ENCODE results near the gene KIAA1549. TPM values are rescaled to one million over a fixed set of nuclear protein-coding genes. Genes with fewer than 3 reads are reported as not detected.
A peak's percentile ranks its signal among the peaks of the same experiment; 100 is the strongest.
"Not testable (repeated sequence)": the region's sequence is repeated elsewhere in the genome, so short reads cannot be mapped to it uniquely, and the experiment has no call there.

The KIAA1549 gene
- total and polyA plus RNA-seq, 7 experiments from 2014 or later: 0.16 to 0.56 (median 0.25) TPM; not detected in 3

DNA sequence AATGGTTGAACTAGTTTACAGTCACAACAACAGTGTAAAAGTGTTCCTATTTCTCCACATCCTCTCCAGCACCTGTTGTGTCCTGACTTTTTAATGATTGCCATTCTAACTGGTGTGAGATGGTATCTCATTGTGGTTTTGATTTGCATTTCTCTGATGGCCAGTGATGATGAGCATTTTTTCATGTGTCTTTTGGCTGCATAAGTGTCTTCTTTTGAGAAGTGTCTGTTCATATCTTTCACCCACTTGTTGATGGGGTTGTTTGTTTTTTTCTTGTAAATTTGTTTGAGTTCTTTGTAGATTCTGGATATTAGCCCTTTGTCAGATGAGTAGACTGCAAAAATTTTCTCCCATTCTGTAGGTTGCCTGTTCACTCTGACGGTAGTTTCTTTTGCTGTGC is 40.6 kb downstream of the KIAA1549 start:
- H3K36me3 Mint-ChIP-seq; DNase-seq; H3K27me3 ChIP-seq (ENCODE audit: control insufficient read depth in 2 of 2, insufficient read depth in 2 of 2, low read length in 2 of 2); H3K9me3 Mint-ChIP-seq; H3K4me1 ChIP-seq (ENCODE audit: control insufficient read depth in 2 of 2, insufficient read depth in 2 of 2, low read length in 2 of 2); H3K27ac ChIP-seq (ENCODE audit: low read depth, low read length); ATAC-seq; H3K4me3 Mint-ChIP-seq; H3K36me3 ChIP-seq (ENCODE audit: control insufficient read depth in 2 of 3, insufficient read depth in 3 of 3, low read length in 3 of 3); H3K27ac Mint-ChIP-seq; H3K4me3 ChIP-seq (ENCODE audit: low read length); CTCF ChIA-PET; intact Hi-C loops (cut with micrococcal nuclease); H3K4me1 Mint-ChIP-seq; POLR2A ChIA-PET; H3K9me3 ChIP-seq (ENCODE audit: control insufficient read depth in 2 of 3, low read length in 3 of 3): not testable (repeated sequence)
- H3K27me3 Mint-ChIP-seq: peaks cover 0 to 14% (median 0%) of the 10 kb centered on the region in 5 donors

DNA sequence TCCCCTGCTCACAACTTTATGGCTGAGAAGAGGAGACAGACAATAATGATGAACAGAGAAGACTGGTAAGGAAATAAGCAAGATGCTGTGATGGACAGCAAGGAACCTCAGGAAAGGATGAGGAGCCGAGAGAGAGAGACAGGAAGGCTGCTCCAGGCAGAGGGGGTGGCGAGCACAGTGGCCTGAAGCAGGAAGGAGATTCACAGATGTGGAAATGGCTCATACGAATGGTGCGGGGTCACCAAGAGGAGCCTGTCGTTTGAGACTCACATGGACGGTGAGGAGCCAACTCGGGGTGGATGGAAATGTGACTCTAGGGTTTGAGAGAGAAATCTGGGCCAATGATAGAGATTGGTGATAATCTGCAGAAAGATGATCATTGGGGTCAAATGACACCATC is 43.7 kb downstream of the KIAA1549 start:
- intact Hi-C loops (cut with micrococcal nuclease): no loop called here
- H3K4me3 Mint-ChIP-seq: no peak overlapping the region
- no peaks in the 10 kb centered on the region for H3K9me3 Mint-ChIP-seq
- H3K36me3 Mint-ChIP-seq: peaks cover 0 to 3% (median 0%) of the 10 kb centered on the region in 5 donors
- H3K4me3 ChIP-seq (ENCODE audit: low read length): no peak overlapping the region
- ChIA-PET POLR2A (no interaction called here), CTCF (no interaction called here)
- H3K27me3 ChIP-seq (ENCODE audit: control insufficient read depth in 2 of 2, insufficient read depth in 2 of 2, low read length in 2 of 2): no peaks in the 10 kb centered on the region
- H3K27ac ChIP-seq (ENCODE audit: low read depth, low read length): no peak overlapping the region
- DNase-seq: no peak
- H3K27ac Mint-ChIP-seq: peak overlapping the region in 1 of 9 donors; percentile 13
- no peaks in the 10 kb centered on the region for H3K36me3 ChIP-seq (ENCODE audit: control insufficient read depth in 2 of 3, insufficient read depth in 3 of 3, low read length in 3 of 3)
- H3K9me3 ChIP-seq (ENCODE audit: control insufficient read depth in 2 of 3, low read length in 3 of 3): no peaks in the 10 kb centered on the region
- H3K27me3 Mint-ChIP-seq: peaks cover 0 to 21% (median 0%) of the 10 kb centered on the region in 5 donors
- peaks cover 0 to 3% (median 0%) of the 10 kb centered on the region in 7 donors for H3K4me1 Mint-ChIP-seq
- H3K4me1 ChIP-seq (ENCODE audit: control insufficient read depth in 2 of 2, insufficient read depth in 2 of 2, low read length in 2 of 2): no peaks in the 10 kb centered on the region
- ATAC-seq: no peak

DNA sequence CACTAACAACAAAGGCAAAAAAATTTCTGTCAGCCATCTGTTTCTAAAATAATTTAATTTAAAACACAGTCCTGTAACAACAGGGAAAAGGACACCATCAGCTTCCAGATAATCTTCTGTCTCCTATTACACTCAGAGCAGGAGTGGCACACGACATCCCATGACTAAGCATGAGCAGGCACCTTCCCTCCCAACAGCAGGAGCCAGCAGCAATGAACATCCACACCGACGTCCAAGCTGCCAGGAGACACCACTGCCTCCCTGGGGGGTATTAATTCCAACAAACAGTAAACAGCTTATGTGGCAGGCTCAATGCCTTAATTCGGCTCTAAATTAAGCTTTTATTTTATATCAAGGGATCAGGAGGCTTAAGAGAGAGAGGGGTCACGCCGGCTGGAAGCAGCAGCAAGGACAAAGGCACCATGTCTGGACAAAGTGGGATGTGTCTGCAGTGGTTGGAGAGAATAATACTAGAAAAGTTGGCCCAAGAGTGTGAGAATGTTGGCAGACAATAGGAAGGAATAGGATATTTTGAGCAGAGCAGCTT is 45.7 kb downstream of the KIAA1549 start:
- ATAC-seq: no peak
- Mint-ChIP-seq H3K36me3 (peaks cover 0 to 3% (median 0%) of the 10 kb centered on the region in 5 donors), H3K9me3 (no peaks in the 10 kb centered on the region), H3K27ac (no peak overlapping the region), H3K27me3 (peaks cover 0 to 18% (median 0%) of the 10 kb centered on the region in 5 donors), H3K4me3 (no peak overlapping the region), H3K4me1 (peaks cover 0 to 3% (median 0%) of the 10 kb centered on the region in 7 donors)
- Histone ChIP-seq H3K4me3 (ENCODE audit: low read length) (no peak overlapping the region), H3K36me3 (ENCODE audit: control insufficient read depth in 2 of 3, insufficient read depth in 3 of 3, low read length in 3 of 3) (no peaks in the 10 kb centered on the region), H3K4me1 (ENCODE audit: control insufficient read depth in 2 of 2, insufficient read depth in 2 of 2, low read length in 2 of 2) (no peaks in the 10 kb centered on the region), H3K27ac (ENCODE audit: low read depth, low read length) (no peak overlapping the region), H3K9me3 (ENCODE audit: control insufficient read depth in 2 of 3, low read length in 3 of 3) (no peaks in the 10 kb centered on the region), H3K27me3 (ENCODE audit: control insufficient read depth in 2 of 2, insufficient read depth in 2 of 2, low read length in 2 of 2) (no peaks in the 10 kb centered on the region)
- ChIA-PET CTCF (no interaction called here), POLR2A (interaction anchor here (0.5 kb wide), 1 partner anchor 32 kb away, joined by 3 read pairs; no protein-coding TSS in a partner anchor)
- intact Hi-C loops (cut with micrococcal nuclease): no loop called here
- DNase-seq: no peak

DNA sequence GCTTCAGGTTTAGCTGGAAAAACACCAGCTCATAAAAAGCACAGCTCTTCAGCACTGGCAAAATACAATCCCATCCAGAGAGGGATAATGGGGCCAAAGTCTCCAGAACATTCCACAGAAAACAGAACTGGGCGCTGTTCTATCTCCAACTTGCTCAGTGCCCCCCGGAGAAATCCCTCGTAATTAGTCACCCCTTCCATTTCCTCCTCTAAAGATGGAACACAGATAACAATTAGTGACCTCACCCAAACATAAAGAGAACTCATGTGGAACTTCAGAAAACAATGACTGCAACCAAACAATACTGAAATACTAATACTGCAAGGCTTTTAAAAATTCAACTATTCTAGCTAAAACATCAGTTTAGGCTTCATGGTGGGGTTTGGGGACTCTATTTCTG is 46.3 kb downstream of the KIAA1549 start:
- Histone ChIP-seq H3K27ac (ENCODE audit: low read depth, low read length) (no peak overlapping the region), H3K27me3 (ENCODE audit: control insufficient read depth in 2 of 2, insufficient read depth in 2 of 2, low read length in 2 of 2) (no peaks in the 10 kb centered on the region), H3K9me3 (ENCODE audit: control insufficient read depth in 2 of 3, low read length in 3 of 3) (no peaks in the 10 kb centered on the region), H3K4me3 (ENCODE audit: low read length) (no peak overlapping the region), H3K4me1 (ENCODE audit: control insufficient read depth in 2 of 2, insufficient read depth in 2 of 2, low read length in 2 of 2) (no peaks in the 10 kb centered on the region), H3K36me3 (ENCODE audit: control insufficient read depth in 2 of 3, insufficient read depth in 3 of 3, low read length in 3 of 3) (no peaks in the 10 kb centered on the region)
- Mint-ChIP-seq H3K27me3 (peaks cover 0 to 18% (median 0%) of the 10 kb centered on the region in 5 donors), H3K4me3 (no peak overlapping the region), H3K36me3 (peaks cover 0 to 3% (median 0%) of the 10 kb centered on the region in 5 donors), H3K9me3 (no peaks in the 10 kb centered on the region), H3K27ac (no peak overlapping the region), H3K4me1 (peaks cover 0 to 3% (median 0%) of the 10 kb centered on the region in 7 donors)
- intact Hi-C loops (cut with micrococcal nuclease): no loop called here
- ATAC-seq: no peak
- DNase-seq: no peak
- POLR2A ChIA-PET: interaction anchor here (0.5 kb wide), 1 partner anchor 731 kb away, joined by 3 read pairs; no protein-coding TSS in a partner anchor
- CTCF ChIA-PET: no interaction called here

DNA sequence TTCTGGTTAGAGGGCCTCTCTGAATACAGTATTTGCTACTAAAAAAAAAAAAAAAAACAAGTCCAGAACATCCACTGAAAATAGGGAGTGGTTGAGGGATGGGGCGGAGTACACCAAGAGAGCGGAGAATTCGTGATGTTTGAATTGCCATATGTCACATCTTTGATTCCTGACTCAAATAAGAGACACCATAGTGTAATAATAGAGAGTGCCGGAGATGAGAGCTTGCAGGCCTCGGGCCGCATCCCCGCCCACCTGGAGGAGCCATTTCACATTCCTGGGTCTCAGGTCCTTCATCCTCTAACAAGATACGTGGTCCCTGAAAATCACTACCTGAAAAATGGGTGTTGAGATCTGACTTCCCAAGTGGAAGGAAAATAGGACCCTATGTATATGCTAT is 46.8 kb downstream of the KIAA1549 start:
- POLR2A ChIA-PET: interaction anchor here (0.5 kb wide), 1 partner anchor 730 kb away, joined by 3 read pairs; no protein-coding TSS in a partner anchor
- CTCF ChIA-PET: no interaction called here
- no peak for DNase-seq
- no peak overlapping the region for H3K27ac ChIP-seq (ENCODE audit: low read depth, low read length)
- H3K36me3 ChIP-seq (ENCODE audit: control insufficient read depth in 2 of 3, insufficient read depth in 3 of 3, low read length in 3 of 3): no peaks in the 10 kb centered on the region
- peaks cover 0 to 2% (median 0%) of the 10 kb centered on the region in 5 donors for H3K36me3 Mint-ChIP-seq
- peaks cover 0 to 3% (median 0%) of the 10 kb centered on the region in 7 donors for H3K4me1 Mint-ChIP-seq
- H3K4me1 ChIP-seq (ENCODE audit: control insufficient read depth in 2 of 2, insufficient read depth in 2 of 2, low read length in 2 of 2): no peaks in the 10 kb centered on the region
- no peak overlapping the region for H3K27ac Mint-ChIP-seq
- H3K9me3 ChIP-seq (ENCODE audit: control insufficient read depth in 2 of 3, low read length in 3 of 3): no peaks in the 10 kb centered on the region
- ATAC-seq: no peak
- peaks cover 0 to 17% (median 0%) of the 10 kb centered on the region in 5 donors for H3K27me3 Mint-ChIP-seq
- no peak overlapping the region for H3K4me3 Mint-ChIP-seq
- no peaks in the 10 kb centered on the region for H3K27me3 ChIP-seq (ENCODE audit: control insufficient read depth in 2 of 2, insufficient read depth in 2 of 2, low read length in 2 of 2)
- intact Hi-C loops (cut with micrococcal nuclease): no loop called here
- H3K4me3 ChIP-seq (ENCODE audit: low read length): no peak overlapping the region
- no peaks in the 10 kb centered on the region for H3K9me3 Mint-ChIP-seq

GRCh38 chr7:138932870-138933269 is 48.3 kb downstream of the KIAA1549 start:
- CTCF ChIA-PET: no interaction called here
- H3K4me1 Mint-ChIP-seq: peaks cover 0 to 3% (median 0%) of the 10 kb centered on the region in 7 donors
- no peak overlapping the region for H3K4me3 Mint-ChIP-seq

DNA sequence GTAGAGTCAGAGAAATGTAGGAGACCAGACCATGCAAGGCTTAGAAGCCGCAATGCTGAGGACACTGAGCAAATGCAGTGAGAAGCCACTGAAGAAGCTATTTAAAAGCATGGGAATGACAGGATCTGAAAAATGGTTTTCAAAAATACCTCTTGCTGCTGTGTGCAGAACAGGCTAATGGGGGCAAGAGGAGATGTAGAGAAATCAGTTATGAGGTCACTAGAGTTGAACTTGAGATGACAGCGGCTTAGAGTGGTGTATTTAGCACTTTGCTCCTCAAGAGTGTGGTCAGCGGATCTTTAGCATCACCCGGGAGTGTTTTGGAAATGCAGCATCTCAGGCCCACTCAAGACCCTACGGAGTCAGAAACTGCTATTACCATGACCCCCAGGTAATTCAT is 48.8 kb downstream of the KIAA1549 start:
- POLR2A ChIA-PET: no interaction called here
- no peak overlapping the region for H3K4me3 ChIP-seq (ENCODE audit: low read length)
- CTCF ChIA-PET: no interaction called here
- no peaks in the 10 kb centered on the region for H3K27me3 ChIP-seq (ENCODE audit: control insufficient read depth in 2 of 2, insufficient read depth in 2 of 2, low read length in 2 of 2)
- no peak overlapping the region for H3K27ac ChIP-seq (ENCODE audit: low read depth, low read length)
- DNase-seq: no peak
- Mint-ChIP-seq H3K27me3 (peaks cover 0 to 14% (median 0%) of the 10 kb centered on the region in 5 donors), H3K36me3 (no peaks in the 10 kb centered on the region), H3K4me1 (peaks cover 0 to 3% (median 0%) of the 10 kb centered on the region in 7 donors), H3K27ac (no peak overlapping the region), H3K9me3 (no peaks in the 10 kb centered on the region), H3K4me3 (no peak overlapping the region)
- no peaks in the 10 kb centered on the region for H3K36me3 ChIP-seq (ENCODE audit: control insufficient read depth in 2 of 3, insufficient read depth in 3 of 3, low read length in 3 of 3)
- H3K9me3 ChIP-seq (ENCODE audit: control insufficient read depth in 2 of 3, low read length in 3 of 3): no peaks in the 10 kb centered on the region
- no peaks in the 10 kb centered on the region for H3K4me1 ChIP-seq (ENCODE audit: control insufficient read depth in 2 of 2, insufficient read depth in 2 of 2, low read length in 2 of 2)
- intact Hi-C loops (cut with micrococcal nuclease): no loop called here
- ATAC-seq: no peak

More at GRCh38 chr7:138932870-138933269, 48.3 kb downstream of the KIAA1549 start:
- H3K4me1 ChIP-seq (ENCODE audit: control insufficient read depth in 2 of 2, insufficient read depth in 2 of 2, low read length in 2 of 2): no peaks in the 10 kb centered on the region
- intact Hi-C loops (cut with micrococcal nuclease): no loop called here
- ATAC-seq (no peak), DNase-seq (no peak)
- no peaks in the 10 kb centered on the region for H3K36me3 Mint-ChIP-seq
- H3K27me3 ChIP-seq (ENCODE audit: control insufficient read depth in 2 of 2, insufficient read depth in 2 of 2, low read length in 2 of 2): no peaks in the 10 kb centered on the region
- H3K36me3 ChIP-seq (ENCODE audit: control insufficient read depth in 2 of 3, insufficient read depth in 3 of 3, low read length in 3 of 3): no peaks in the 10 kb centered on the region
- H3K4me3 ChIP-seq (ENCODE audit: low read length): no peak overlapping the region
- no peak overlapping the region for H3K27ac Mint-ChIP-seq
- POLR2A ChIA-PET: no interaction called here
- H3K9me3 Mint-ChIP-seq: no peaks in the 10 kb centered on the region
- peaks cover 0 to 14% (median 0%) of the 10 kb centered on the region in 5 donors for H3K27me3 Mint-ChIP-seq
- no peak overlapping the region for H3K27ac ChIP-seq (ENCODE audit: low read depth, low read length)
- H3K9me3 ChIP-seq (ENCODE audit: control insufficient read depth in 2 of 3, low read length in 3 of 3): no peaks in the 10 kb centered on the region

Measured in naive thymus-derived CD4-positive, alpha-beta T cell (primary cell).